Bone marrow (tissue), 2 donors: ENCODE measurements around the gene FAM131C.
"Not testable (repeated sequence)": the region's sequence is repeated elsewhere in the genome, so short reads cannot be mapped to it uniquely, and the experiment has no call there.

ENCODE experiments used
- DNase-seq, 2 donors: peaks; one replicate each; lab custom pipeline; 2025; lab: John Stamatoyannopoulos, UW

Gene FAM131C, protein sequence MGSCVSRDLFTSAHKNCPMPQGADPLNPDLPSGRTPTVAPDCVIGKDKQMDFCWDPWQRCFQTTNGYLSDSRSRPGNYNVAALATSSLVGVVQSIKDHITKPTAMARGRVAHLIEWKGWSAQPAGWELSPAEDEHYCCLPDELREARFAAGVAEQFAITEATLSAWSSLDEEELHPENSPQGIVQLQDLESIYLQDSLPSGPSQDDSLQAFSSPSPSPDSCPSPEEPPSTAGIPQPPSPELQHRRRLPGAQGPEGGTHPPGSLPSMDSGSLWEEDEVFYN

DNA sequence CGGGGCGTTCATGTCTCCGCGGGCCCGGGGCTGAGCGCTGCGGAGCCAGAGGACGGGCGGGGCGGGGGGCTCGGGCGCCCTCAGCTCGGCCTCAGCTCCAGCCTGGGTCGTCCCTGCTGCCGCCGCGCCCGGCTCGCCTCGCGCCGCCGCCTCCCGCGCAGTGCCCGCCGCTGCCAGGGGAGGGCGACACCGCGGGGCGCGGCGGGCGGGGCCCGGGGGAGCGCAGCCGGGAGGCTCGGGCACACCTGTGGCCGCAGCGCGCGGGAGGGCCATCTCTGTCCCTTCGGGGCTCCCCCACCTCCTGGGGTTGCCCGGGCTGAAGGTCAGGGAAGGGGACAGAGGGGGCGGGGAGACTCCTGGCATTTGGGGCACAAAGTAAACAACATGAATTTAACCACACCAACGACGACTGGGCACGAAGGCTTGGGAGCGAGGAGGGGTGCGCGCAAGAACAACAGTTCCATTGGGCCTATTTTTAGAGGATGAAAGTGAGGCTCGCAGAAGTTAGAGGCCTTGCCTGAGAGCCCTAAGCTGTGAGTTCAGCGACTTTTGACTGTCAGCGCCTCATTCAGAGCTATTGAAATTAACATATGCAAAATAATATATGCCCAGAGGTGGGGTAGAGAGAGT lies at the start of gene FAM131C:
FAM131C (minus strand) TSS at position 162 of the 630 bp plus-strand sequence. CDS start 209 bp downstream, outside the sequence.
- no peak for DNase-seq

DNA sequence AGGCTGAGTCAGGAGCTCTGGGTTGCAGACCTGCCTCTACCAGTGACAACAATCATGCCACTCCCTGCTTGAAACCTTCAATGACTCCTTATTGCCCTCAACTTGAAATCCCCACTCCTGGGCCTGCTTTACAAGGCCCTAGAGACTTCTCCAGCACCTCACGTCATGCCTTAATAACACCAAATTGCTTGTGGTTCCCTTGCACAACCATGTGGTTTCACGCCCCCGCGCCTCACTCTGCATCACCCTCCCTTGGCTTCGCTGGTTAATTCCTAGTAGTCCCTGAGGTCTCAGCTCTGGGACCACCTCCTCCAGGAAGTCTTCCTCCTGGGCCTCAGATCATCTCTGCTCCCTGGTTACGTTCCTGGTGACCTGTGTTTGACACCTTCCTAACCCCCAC lies 49.5 kb upstream of the FAM131C start:
- no peak for DNase-seq

DNA sequence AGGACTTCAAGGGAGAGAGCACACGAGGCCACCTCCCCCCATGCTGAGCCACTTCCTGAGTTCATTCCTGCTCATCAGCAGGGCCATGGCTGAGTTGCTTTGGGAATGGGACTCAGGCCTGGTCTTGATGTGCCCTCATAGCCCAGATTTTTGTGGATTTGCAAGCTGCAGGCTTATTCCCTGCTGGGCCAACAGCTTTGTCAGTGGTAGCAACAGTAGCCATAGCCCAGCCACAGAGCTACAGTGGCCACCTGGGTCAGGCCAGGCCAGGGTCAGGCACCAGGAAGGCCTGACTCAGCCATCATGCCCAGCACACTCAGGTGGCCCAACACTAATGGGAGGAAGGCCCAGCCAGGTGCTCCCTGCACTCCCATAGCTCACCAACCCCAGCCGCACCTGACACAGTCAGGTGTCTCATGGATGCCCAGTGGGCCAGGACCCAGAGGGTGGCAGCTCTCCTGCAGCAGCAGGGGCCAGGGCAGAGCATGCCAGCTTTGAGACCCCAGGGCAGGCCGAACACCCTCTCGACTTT lies 49.0 kb upstream of the FAM131C start:
- no peak for DNase-seq

DNA sequence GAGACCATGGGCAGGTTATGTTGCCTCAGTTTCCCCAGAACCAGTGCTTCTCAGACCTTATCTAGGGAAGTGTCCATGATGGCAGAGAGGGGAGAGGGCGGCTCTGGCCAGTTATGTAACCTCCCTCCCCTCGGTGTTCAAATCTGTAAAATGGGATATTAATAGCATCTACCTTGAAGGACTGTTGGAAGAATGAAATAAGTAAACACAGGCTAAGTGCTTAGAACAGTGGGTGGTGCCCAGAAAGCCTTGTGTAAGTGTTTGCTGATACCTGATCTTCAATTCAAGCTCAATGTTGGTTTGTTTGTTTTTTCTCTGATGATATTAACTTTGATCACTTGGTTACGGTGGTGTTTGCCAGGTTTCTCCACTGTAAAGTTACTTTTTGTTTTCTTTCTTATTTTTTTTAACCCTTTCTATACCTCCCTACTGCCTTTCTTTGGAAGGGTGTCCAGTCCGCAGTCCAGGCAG lies 47.5 kb upstream of the FAM131C start:
- no peak for DNase-seq

DNA sequence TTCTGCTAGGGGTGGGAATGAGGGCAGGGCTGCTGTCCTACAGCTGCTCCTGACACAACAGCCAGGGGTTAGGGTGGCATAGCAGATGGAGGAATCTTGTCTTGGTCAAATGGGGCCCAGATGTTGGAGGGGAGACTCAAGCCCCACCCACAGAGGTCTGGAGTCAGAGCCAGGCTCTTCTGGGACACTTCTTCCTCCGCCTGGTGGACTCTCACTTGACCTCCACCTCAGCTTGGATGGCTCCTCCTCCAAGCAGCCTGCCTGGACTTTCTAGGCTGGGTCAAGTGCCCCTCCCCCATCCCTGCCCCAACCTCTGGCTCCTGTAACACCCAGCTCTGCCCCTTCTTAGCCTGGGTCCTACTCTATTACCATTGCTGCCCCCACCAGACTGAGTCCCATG lies 47.0 kb upstream of the FAM131C start:
- no peak for DNase-seq

DNA sequence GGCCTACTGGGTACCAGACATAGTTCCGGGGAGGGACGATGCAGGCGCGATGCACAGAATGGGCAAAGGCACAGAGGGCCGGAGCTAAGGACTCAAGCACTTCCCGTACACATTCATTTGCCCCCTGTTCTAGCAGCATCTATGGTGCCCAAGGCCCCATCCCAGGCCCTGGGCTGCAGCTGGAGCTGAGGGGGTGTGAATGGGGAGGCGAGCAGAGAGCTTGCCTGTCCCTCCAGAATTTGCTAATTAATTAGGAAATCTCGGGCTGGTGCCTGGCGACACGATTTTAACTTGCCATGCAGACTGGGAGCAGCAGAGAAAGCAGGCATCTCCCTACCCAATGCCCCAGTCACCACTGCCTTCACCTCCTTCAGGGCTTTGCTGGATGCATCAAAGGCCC lies 46.5 kb upstream of the FAM131C start:
- DNase-seq: no peak

DNA sequence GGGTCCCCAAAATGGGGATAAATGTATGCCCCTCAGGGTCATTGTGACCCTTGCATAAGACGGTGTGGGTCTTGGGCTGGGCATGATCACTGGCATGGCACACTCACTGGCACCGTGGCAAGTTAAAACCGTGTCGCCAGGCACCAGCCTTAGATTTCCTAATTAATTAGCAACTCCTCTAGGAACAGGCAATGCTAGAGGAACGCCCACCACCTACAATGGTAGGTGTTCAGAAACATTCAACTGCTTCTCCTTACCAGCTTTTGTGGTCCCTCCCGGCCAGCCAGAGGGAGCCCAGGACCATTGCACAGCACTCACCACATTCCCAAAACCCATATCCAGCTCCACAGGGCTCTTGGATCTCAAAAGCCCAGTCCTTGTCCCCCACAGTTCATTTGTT lies 46.1 kb upstream of the FAM131C start:
- no peak for DNase-seq

DNA sequence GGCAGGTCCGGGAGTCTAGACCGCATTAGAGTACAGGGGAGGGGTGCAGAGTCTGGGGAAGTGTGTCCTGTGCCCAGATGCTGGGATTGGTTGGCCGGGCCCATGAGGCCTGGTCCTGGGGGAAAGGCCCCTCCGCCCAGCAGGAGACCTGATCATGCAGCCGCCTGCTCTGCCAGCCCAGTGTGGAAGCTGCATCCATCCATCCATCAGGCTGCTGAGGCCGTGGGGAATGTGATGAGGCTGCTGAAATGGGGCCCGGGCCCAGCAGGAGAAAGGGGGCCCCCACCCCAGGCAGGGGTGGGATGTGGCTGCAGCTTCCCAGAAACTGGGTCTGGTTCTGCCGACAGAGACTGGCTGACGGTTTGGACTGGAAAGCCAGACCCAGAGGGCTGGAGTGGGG lies 45.3 kb upstream of the FAM131C start:
- no peak for DNase-seq

DNA sequence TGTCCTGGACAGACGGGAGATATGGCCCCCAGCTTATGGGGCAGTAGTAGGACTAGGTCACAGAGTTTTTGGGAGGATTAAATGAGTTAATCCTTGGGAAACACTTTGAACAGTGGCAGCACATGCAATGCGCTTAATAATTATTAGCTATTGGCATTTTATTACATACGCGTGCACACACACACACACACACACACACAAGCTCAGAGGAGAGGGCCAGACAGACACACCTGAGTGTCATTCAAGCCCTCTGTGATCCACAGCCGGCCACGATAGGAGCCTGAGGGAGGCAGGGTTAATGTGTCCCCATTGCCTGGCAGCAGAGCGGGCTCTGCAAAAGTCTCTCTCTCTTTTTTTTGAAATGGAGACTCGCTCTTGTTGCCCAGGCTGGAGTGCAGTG lies 44.5 kb upstream of the FAM131C start:
- no peak for DNase-seq

DNA sequence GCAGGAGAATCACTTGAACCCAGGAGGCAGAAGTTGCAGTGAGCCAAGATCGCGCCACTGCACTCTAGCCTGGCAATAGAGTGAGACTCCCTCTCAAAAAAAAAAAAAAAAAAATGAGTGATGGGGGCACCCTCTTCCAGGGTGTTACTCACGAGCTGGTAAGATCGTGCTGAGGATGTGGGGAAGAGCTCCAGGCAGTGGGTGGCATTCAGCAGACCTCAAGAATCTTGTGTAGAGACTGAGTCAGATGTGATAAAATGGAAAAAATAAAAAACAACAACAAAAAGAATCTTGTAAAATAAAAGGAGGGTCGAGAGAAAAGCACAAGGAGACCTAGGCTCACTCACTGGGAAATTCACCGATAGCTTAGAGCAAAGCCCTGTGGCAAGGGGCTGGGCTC lies 43.9 kb upstream of the FAM131C start:
- no peak for DNase-seq

DNA sequence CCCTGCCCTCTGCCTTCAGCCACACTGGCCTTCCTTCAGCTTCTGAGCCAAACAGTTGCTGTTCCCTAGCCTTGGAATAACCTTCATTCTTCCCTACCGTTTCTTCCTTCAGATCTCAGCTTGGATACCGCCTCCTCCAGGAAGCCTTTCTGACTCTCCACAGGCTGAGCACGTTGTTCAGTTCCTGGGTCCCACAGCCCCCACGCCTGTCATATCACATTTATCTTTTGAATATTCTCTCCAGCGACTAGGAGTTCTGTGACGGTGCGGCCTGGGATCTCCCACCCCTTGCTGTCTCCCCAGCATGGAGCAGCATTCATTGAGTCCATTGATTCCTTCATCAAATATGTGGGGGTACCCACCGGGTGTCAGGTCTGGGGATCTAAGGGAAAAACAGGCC lies 43.2 kb upstream of the FAM131C start:
- no peak for DNase-seq

DNA sequence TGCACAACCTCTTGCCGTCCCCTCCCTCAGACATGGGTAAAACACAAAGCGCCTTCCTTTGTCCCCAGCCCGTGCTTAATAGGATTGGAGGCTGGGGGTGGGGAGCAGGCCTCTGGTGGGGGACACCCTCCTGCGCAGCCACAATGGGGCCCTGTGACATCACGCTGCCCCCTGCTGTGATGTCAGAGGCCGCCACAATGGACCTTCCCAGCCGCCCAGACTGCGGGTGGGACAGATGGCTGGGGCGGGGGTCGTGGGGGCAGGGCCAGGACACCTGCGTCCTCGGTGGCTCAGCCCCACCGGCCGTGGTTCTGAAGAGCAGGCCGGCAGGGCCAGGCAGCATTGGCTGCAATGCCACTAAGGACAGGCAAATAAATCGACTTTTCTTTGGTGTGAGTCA lies 42.6 kb upstream of the FAM131C start:
- no peak for DNase-seq

DNA sequence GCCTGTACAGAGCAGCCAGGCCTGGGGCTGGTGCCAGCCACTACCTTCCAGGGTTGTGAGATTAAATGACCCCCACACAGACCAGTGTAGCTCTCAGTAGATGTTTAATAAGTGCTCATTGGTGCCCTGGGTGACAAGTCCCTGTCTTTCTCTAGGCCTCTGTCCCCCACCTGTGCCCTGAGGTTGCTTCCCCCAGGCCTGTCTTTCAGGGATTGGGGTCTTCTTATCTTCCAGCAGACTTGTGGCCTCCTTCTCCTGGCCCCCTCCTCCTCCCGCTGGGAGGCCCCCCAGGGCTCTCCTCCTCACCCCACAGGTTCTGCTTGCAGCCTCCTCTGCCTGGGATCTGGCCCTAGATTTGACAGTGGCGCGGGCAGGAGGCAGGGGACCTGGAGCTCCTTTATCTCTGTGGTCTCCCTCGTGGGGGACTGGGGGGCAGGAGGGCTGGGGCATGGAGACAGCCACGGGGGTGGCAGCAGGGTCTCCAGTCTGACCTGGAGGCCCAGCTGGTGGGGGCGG lies 42.1 kb upstream of the FAM131C start:
- no peak for DNase-seq

DNA sequence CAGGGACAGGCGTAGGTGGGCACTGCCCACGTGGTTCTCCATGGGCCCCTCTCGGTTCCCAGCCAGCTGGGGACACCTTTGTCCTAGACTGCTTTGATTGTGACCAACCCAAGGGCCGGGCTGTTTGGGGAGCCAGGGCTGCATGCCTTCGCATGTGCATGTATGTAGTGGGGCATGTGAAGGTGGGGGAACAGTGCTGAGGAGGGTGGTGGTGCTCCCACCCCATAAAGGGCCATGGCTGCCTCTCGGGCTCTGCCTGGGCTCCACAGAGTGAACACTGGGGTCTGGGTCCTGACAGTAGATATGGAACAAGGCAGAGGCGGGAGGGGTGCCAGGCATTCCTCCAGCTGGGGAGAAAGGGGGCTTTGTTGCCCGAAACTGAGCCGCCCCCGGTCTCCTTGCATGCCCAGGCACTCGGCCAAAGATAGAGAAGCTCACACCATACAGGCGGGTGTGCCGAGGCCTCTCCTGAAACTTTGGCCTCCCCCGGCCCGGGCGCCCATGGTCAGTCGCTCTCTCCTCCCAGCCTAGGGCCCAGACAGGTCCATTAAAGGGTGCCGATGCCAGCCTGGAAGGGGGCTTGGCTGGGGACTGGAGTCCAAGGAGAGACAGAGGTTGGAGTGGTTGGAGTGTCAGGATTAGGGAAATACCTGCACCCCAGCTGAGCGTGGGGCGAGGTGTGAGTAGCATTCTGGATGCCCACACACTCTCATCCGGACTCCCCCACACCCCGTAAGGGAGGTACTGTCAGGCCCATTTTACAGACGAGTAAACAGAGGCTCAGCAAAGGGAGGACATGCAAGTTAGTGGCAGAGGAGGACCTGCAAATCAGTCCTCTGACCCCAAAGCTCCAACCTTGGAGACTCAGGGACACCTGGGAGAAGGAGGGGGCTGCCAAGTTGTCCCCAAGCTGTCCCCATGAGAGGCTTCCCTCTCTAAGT lies 41.3 kb upstream of the FAM131C start:
- no peak for DNase-seq

DNA sequence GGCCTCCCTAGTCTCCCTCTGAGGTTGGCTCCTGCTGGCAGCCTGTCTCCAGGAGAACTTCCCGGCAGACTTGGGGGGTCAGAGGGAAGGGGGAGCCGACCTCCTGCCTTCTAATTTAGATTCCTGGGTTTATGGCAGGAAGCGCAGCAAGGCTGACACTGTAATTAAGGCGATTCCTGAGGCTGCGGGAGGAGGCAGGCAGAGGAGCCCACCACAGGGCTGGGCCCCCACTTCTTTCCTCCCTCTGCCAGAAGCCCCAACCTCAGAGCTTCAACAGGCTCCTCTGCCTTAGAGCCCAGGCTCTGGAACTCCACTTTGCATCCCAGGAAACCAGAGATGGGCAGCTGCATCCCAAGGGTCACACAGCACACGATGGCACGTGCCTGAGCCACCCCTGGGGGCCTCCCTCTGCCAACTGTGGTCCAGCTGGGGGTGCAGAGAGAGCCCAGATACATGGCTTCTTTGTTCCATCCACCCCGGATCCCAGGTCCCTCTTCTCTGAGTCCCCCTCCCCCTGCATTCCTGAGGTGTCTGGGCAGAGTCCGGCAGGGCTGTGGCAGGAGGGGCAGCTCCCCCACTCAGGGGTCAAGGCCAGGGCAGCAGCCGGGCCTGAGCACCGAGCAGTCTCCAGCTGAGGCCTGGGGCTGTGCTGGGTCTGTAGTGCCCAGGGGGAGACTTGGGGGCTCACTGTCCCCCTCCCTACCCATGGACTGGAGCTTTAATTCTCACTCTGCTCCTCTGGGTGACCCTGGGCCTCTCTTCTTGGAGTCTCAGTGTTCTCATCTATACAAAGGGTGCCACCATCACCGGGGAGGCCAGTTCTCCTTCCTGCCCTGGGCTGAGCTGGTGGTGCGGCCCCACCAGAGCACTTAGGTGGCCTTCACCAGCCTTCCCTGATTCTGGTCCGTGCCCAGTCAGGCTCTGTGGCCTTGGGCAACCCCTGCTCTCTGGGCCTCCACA lies 39.4 kb upstream of the FAM131C start:
- no peak for DNase-seq

DNA sequence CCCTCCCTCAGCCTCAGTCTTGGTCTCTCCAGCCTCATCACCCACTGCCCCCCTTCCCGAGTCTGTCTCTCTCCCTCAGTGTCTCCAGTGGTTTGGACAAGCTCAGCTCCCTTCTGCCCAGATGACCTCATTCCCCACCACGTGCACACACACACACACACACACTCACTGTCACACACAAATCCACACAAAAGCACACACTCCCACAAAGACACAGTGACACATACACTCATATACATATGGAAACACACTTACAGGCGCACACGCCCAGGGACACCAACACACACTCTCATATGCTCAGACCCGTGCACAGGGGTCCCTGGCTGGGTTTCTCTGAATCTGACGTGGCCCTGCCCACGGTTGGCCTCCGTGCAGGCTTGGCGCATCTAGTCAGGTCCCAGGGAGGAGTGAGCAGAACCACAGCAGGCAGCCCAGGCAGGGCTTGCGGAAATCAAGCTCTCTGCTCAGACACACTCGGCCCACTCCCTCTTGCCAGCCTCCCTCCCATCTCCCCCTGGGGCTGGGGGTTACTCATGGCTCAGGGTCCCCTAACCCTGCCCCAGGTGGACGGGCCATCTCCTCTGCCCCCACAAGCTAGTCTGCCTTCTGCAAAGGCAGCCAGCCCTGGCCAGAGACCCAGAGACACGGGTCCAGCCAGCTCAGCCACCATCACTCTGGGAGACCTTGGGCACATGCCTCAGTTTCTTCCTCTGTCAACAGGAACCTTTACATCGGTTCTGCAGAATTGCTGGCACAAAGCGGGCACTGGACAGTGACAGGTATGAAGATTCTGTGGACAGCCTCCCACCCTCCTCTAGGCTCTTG lies 38.5 kb upstream of the FAM131C start:
- DNase-seq: no peak

DNA sequence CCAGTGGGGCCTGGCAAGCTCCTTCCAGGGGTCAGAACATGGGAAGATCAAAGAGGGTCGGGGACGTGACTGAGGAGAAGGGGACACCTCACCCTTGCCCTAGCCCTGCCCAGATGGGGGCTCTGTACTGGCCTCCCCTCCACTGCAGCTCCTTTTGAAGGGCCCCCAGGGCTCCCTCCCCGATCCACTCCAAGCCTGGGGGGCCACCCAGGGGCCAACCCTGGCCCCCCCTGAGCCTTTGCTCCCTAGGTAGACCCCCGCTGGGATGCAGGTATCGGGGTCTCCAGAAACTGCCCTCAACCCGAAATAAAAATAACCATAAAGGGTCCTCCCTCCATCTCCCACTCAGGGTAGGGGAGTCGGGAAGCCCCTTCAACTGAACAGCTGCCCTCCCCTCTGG lies 37.4 kb upstream of the FAM131C start:
- DNase-seq: no peak

DNA sequence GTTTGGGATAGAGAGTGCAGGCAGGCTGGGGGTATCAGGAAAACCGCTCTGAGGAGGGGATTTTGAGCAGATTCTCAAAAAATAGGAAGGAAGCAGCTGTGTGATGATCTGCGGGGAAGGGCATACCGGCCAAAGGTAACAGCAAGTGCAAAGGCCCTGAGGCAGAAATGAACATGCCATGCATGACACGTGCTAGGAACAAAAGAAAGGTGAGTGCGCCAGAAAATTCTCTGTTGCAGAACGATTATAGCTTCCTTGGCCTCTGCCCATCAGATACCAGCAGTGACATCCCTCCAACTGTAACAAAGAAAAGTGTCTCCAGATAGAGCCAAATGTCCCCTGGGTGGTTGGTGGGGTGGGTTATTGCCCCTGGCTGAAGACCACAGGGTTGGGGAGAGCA lies 37.0 kb upstream of the FAM131C start:
- DNase-seq: no peak

DNA sequence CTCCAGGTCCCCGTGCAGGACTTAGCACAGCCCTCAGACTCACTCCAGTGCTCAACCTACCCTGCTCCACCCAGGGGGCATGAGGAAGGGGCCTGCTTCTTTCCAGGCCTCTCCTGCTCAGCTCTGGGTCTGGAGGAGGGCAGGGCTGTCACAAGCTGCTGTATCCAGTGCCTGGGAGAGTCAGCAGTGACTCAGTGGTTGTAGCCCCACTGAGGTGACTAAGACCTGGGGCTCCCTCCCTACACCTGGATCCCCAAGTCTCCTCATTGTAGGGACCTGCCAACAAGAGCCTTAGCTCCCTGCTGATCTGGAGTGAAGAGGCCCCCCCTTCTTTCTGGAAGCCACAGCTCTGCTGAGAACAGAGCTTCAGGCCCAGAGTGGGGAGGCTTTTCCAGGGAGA lies 36.1 kb upstream of the FAM131C start:
- no peak for DNase-seq

DNA sequence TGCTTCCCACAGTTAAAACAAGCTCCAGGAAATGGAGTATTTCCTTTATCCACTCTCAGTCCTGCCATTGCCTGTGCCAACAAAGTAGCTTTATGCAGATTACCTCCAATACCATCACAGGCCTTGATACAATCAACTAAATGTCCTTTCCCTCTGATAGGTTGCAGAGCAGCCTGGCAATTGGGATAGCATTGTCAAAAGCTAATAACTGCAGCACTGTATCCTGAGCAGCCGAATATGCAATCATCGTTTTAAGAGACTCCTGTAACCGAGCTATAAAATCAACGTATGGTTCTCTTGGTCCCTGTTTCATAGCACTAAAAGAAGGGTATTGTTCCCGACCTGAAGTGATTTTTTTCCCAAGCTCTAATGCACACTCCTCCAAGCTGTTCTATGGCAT lies 33.6 kb upstream of the FAM131C start:
- not testable (repeated sequence) for DNase-seq
